Measurements from ENCODE around the gene TRABD2B.

The TRABD2B gene

GRCh38 chr1:47712596-47713299 lies 284.4 kb downstream of the TRABD2B start:
- TF ChIP-seq CTCF (IDR thresholded peaks at IDR 0.05; ENCODE audit: low read depth, low read length): no peak
- in situ Hi-C loops (cut with HindIII; ENCODE audit: low sequenced_read_pairs): no loop called here
- DNase-seq (ENCODE audit: low read depth, low spot score): no peak
- H3K4me3 ChIP-seq (ENCODE audit: low read depth, low read length): no peak overlapping the region

GRCh38 chr1:47711848-47712492 lies 285.2 kb downstream of the TRABD2B start:
- H3K4me3 ChIP-seq (ENCODE audit: low read depth, low read length): no peak overlapping the region
- no peak for TF ChIP-seq CTCF (IDR thresholded peaks at IDR 0.05; ENCODE audit: low read depth, low read length)
- in situ Hi-C loops (cut with HindIII; ENCODE audit: low sequenced_read_pairs): no loop called here
- no peak for DNase-seq (ENCODE audit: low read depth, low spot score)

- no peak for DNase-seq (ENCODE audit: low read depth, low spot score)
- TF ChIP-seq CTCF (IDR thresholded peaks at IDR 0.05; ENCODE audit: low read depth, low read length): no peak
- in situ Hi-C loops (cut with HindIII; ENCODE audit: low sequenced_read_pairs): no loop called here
- H3K4me3 ChIP-seq (ENCODE audit: low read depth, low read length): no peak overlapping the region
These were observed 285.9 kb downstream of the TRABD2B start for GRCh38 chr1:47711184-47711847.

All from astrocyte of the spinal cord (primary cell).